Psoas muscle (tissue), 8 donors: ENCODE measurements around the gene CSRNP3. TPM values are rescaled to one million over a fixed set of nuclear protein-coding genes. Genes with fewer than 3 reads are reported as not detected.

ENCODE experiments used
- ATAC-seq, 4 donors: fragments of 200-7000 bp; cut with Tn5 transposase; one replicate each; pipeline ENCODE4 v1.9.1; 2020; ENCODE audit warnings: moderate library complexity in 3 of 4, mild to moderate bottlenecking in 2 of 4
- DNase-seq, 2 donors: peaks; one replicate each; pipeline ENCODE4 v3.0.0-alpha.2; 2020
- H3K27ac ChIP-seq: fragments of 200-600 bp; one replicate; pipeline ENCODE4 v1.8.0; 2022
- H3K27me3 ChIP-seq, 3 donors: fragments of 200-600 bp in 1 of 3; one replicate each; pipeline versions ENCODE4 v1.6.1 to v1.8.0; 2013 to 2022; ENCODE audit warnings: low read length in 2 of 3, mild to moderate bottlenecking in 2 of 3, moderate library complexity in 1 of 3; ENCODE audit not compliant: insufficient read depth in 3 of 3
- H3K36me3 ChIP-seq, 2 donors: fragments of 200-600 bp in 1 of 2; one replicate each; pipeline versions ENCODE4 v1.6.1 to v1.8.0; 2013 to 2022; ENCODE audit warnings: low read depth in 1 of 2, mild to moderate bottlenecking in 1 of 2, moderate library complexity in 1 of 2; ENCODE audit not compliant: insufficient read depth in 1 of 2
- H3K4me1 ChIP-seq: fragments of 200-600 bp; one replicate; pipeline ENCODE4 v1.8.0; 2022
- H3K4me3 ChIP-seq: fragments of 200-600 bp; one replicate; pipeline ENCODE4 v1.8.0; 2022; ENCODE audit warnings: mild to moderate bottlenecking
- H3K9me3 ChIP-seq: fragments of 200-600 bp; one replicate; pipeline ENCODE4 v1.8.0; 2022
- WGBS, 3 donors: extraction: QIAGEN DNeasy Blood & Tissue Kit; methylation state at CpG; one replicate each; pipeline versions ENCODE4 v1.1.6 to v1.1.7; 2013; 5-methylcytosine and 5-hydroxymethylcytosine counted together
- intact Hi-C, 2 donors: fragments of 100-400 bp; cut with DNase I; formaldehyde crosslinking; loops; one replicate each; pipeline versions ENCODE4 v1.11.0 to v1.14.2; 2022
- long read RNA-seq, 2 donors: library from polyadenylated mRNA; unstranded; transcript quantifications; one replicate each; pipeline ENCODE4 v2.0.0, GENCODE V29; 2021
- polyA plus RNA-seq, 3 donors: library from polyadenylated mRNA; stranded (reverse); fragments of 200-250 nt; gene quantifications; one replicate each; pipeline ENCODE4 v1.2.3, GENCODE V29; 2013
- total RNA-seq, 4 donors: library from RNA; stranded (reverse); fragmentation: NEBNext Ultra II Directional in 2 of 4; extraction: Animal tissue kit (Norgen Biotek cat#: 25700) in 2 of 4; gene quantifications; one replicate each; pipeline versions ENCODE4 v1.2.1 to v1.2.4, GENCODE V29; 2021 to 2023
- TF ChIP-seq, protein P1 (sequence below): fragments of 200-600 bp; IDR thresholded peaks from one replicate; pipeline ENCODE4 v1.8.0; 2022; ENCODE audit warnings: antibody characterized with exemption
- donor health status: healthy with polysubstance abuse.
- donor health status: DM: no; HTN: no; CAD: no; lungs with moderate emphysema.
- donor health status: Bipolar disorder and iron deficiency.
- donor health status: healthy.
- donor health status: DM: yes; HTN: yes; CAD: no.
- donor health status: DM: no; HTN: no; CAD: no.
- donor health status: DM: no; HTN: no; CAD: no.
- donor health status: DM: yes; HTN: yes; CAD: no.

The CSRNP3 gene, protein sequence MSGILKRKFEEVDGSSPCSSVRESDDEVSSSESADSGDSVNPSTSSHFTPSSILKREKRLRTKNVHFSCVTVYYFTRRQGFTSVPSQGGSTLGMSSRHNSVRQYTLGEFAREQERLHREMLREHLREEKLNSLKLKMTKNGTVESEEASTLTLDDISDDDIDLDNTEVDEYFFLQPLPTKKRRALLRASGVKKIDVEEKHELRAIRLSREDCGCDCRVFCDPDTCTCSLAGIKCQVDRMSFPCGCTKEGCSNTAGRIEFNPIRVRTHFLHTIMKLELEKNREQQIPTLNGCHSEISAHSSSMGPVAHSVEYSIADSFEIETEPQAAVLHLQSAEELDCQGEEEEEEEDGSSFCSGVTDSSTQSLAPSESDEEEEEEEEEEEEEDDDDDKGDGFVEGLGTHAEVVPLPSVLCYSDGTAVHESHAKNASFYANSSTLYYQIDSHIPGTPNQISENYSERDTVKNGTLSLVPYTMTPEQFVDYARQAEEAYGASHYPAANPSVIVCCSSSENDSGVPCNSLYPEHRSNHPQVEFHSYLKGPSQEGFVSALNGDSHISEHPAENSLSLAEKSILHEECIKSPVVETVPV
- total RNA-seq (1 to 10 TPM in 1 of 4 donors, under 1 TPM in 3; 0.05 to 1.6 (median 0.32) TPM), polyA plus RNA-seq (under 1 TPM in 2 of 3 donors, not detected in 1; 0.04 to 0.05 TPM)
- long read RNA-seq, donor 1, result 0 reads
- long read RNA-seq, donor 2, result 0 reads

DNA sequence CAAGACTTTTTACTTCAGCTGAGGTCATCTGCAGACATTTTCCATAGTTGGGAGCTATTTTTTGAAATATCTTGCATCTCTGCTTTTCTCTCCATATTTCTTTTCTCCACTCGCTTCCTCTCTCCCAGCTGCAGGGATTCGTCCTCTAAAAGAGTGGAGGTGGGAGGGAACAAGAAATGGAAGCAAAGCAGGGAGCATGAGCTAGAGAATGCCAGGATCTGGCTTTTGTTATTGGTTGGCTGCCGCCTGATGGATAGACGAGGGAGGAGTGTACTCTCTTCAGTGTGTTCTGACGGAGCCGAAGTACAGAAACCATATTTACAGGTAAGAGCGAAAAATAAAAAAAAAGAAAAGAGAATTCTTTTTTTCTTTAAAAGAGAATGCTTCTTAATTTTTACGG lies at the start of gene CSRNP3:
Gene CSRNP3 (plus strand): TSS at position 282 of the 400 bp plus-strand sequence. CDS start 125,368 bp downstream, outside the sequence.
- intact Hi-C loops, result no loop called here
- 6 to 10% (median 9%) methylated on average over 8 of the region's 8 CpGs for WGBS, 3 donors
- no peaks in the 10 kb centered on the region for H3K27me3 ChIP-seq
- peak within 1 kb of the TSS; percentile 59 for H3K4me3 ChIP-seq
- H3K36me3 ChIP-seq, result no peaks in the 10 kb centered on the region
- no peak within 1 kb of the TSS for H3K27ac ChIP-seq
- no peaks in the 10 kb centered on the region for H3K4me1 ChIP-seq
- ATAC-seq (peak in 3 of 4 donors; percentile 73 to 81 (median 76)), DNase-seq (no peak)
- TF ChIP-seq, protein P1, sequence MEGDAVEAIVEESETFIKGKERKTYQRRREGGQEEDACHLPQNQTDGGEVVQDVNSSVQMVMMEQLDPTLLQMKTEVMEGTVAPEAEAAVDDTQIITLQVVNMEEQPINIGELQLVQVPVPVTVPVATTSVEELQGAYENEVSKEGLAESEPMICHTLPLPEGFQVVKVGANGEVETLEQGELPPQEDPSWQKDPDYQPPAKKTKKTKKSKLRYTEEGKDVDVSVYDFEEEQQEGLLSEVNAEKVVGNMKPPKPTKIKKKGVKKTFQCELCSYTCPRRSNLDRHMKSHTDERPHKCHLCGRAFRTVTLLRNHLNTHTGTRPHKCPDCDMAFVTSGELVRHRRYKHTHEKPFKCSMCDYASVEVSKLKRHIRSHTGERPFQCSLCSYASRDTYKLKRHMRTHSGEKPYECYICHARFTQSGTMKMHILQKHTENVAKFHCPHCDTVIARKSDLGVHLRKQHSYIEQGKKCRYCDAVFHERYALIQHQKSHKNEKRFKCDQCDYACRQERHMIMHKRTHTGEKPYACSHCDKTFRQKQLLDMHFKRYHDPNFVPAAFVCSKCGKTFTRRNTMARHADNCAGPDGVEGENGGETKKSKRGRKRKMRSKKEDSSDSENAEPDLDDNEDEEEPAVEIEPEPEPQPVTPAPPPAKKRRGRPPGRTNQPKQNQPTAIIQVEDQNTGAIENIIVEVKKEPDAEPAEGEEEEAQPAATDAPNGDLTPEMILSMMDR, result no peak
- no peaks in the 10 kb centered on the region for H3K9me3 ChIP-seq

DNA sequence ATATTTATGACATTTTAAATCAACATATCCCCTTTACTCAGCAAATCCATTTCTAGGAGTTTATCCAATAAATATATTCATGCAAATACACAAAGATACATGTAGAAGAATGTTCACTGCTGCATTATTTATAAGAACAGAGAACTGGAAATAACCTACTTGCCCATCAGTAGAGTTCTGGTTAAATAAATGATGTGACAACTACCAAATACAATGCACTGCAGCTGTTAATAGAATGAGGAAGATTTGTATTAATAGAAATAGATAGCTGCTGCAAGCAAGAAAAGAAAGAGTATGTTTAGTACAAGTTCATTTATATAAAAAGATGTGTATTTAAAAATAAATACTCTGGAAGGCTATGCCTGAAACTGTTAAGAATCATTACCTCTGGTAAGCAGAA lies 49.3 kb upstream of the CSRNP3 start:
- Histone ChIP-seq H3K4me1 (no peaks in the 10 kb centered on the region), H3K36me3 (no peaks in the 10 kb centered on the region), H3K9me3 (peaks cover 2% of the 10 kb centered on the region), H3K4me3 (no peak overlapping the region), H3K27ac (no peak overlapping the region), H3K27me3 (no peaks in the 10 kb centered on the region)
- intact Hi-C loops, result no loop called here
- no peak for ATAC-seq
- no peak for DNase-seq
- TF ChIP-seq, protein P1, result no peak

DNA sequence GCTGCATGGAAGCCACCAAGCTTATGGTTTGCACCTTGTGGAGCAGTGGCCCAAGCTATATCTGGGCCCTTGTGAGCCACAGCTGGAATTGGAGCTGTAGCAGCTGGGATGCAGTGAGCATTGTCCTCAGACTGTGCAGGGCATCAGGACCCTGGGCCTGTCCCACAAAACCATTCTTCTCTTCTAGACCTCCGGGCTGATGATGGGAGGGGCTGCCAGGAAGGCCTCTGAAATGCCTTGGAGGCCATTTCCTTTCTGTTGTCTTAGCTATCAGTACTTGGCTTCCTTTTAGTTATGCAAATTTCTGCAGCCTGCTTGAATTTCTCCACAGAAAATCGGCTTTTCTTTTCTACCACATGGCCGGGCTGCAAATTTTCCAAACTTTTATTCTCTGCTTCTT lies 46.4 kb upstream of the CSRNP3 start:
- Histone ChIP-seq H3K36me3 (no peaks in the 10 kb centered on the region), H3K4me3 (no peak overlapping the region), H3K4me1 (no peaks in the 10 kb centered on the region), H3K27me3 (no peaks in the 10 kb centered on the region), H3K9me3 (peaks cover 2% of the 10 kb centered on the region), H3K27ac (no peak overlapping the region)
- DNase-seq (no peak), ATAC-seq (no peak)
- intact Hi-C loops, result no loop called here
- TF ChIP-seq, protein P1, result no peak
- WGBS, 3 donors, result 74 to 89% (median 86%) methylated on average over 3 of the region's 3 CpGs

DNA sequence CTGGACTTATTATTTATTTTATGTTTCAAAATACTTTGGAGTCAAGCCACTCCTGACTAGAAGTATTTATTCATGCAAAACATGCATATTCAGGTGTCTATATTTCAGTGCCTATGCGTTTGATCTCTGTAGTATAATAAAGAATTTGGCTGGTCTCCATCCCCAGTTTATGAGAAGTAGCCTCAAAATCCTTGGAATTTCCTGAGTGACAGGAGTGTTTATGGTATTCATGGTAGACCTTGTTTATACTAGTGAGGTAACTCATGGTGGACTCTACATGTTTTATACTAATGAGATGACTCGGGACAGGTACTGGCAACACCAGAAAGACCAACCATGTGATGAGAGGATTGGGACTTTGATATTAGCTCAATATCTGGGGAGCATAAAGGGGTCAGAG lies 43.9 kb upstream of the CSRNP3 start:
- ATAC-seq, result no peak
- DNase-seq, result no peak
- no peaks in the 10 kb centered on the region for H3K36me3 ChIP-seq
- TF ChIP-seq, protein P1, result no peak
- no peaks in the 10 kb centered on the region for H3K27me3 ChIP-seq
- H3K27ac ChIP-seq, result no peak overlapping the region
- 78 to 90% (median 80%) methylated on average over 2 of the region's 2 CpGs for WGBS, 3 donors
- no peaks in the 10 kb centered on the region for H3K4me1 ChIP-seq
- no peak overlapping the region for H3K4me3 ChIP-seq
- intact Hi-C loops, result no loop called here
- H3K9me3 ChIP-seq, result peaks cover 2% of the 10 kb centered on the region
